HG02973 (cell line): ENCODE data around the gene LHFPL4.
"Not testable (repeated sequence)": the region's sequence is repeated elsewhere in the genome, so short reads cannot be mapped to it uniquely, and the experiment has no call there.

Experiments used
- ATAC-seq: cut with Tn5 transposase; IDR thresholded peaks from one replicate; pipeline ENCODE4 v1.9.1; 2021; ENCODE audit warnings: moderate library complexity; ENCODE audit not compliant: unreplicated experiment

LHFPL4 gene

GRCh38 chr3:9553021-9553947 lies at the start of gene LHFPL4:
Gene LHFPL4 (minus strand): TSS chr3:9553822. CDS start chr3:9552679, 1,143 bp downstream.
- no peak for ATAC-seq

GRCh38 chr3:9602620-9603019 lies 49.0 kb upstream of the LHFPL4 start:
- ATAC-seq: no peak

- ATAC-seq: not testable (repeated sequence)
Measured at GRCh38 chr3:9601006-9601581, 47.5 kb upstream of the LHFPL4 start.

- ATAC-seq: no peak
Measured at GRCh38 chr3:9600597-9600996, 47.0 kb upstream of the LHFPL4 start.

- no peak for ATAC-seq
Measured at GRCh38 chr3:9598783-9599387, 45.3 kb upstream of the LHFPL4 start.

GRCh38 chr3:9595877-9596276 lies 42.3 kb upstream of the LHFPL4 start:
- ATAC-seq: no peak

GRCh38 chr3:9591781-9592180 lies 38.2 kb upstream of the LHFPL4 start:
- not testable (repeated sequence) for ATAC-seq

GRCh38 chr3:9590282-9590791 lies 36.7 kb upstream of the LHFPL4 start:
- ATAC-seq: no peak

- no peak for ATAC-seq
Measured at GRCh38 chr3:9583792-9584191, 30.2 kb upstream of the LHFPL4 start.

GRCh38 chr3:9583371-9583770 lies 29.7 kb upstream of the LHFPL4 start:
- no peak for ATAC-seq

GRCh38 chr3:9582332-9582731 lies 28.7 kb upstream of the LHFPL4 start:
- no peak for ATAC-seq

- ATAC-seq: no peak
Measured at GRCh38 chr3:9581742-9582141, 28.1 kb upstream of the LHFPL4 start.

GRCh38 chr3:9569054-9569453 lies 15.4 kb upstream of the LHFPL4 start:
- no peak for ATAC-seq

GRCh38 chr3:9565316-9565715 lies 11.7 kb upstream of the LHFPL4 start:
- ATAC-seq: no peak

GRCh38 chr3:9563851-9564250 lies 10.2 kb upstream of the LHFPL4 start:
- ATAC-seq: no peak

GRCh38 chr3:9560056-9560455 lies 6.4 kb upstream of the LHFPL4 start:
- ATAC-seq: not testable (repeated sequence)

GRCh38 chr3:9553948-9554513 lies 409 bp upstream of the LHFPL4 start:
- no peak for ATAC-seq

- no peak for ATAC-seq
Measured at GRCh38 chr3:9552252-9552999, 1.2 kb downstream of the LHFPL4 start.

GRCh38 chr3:9550999-9551398 lies 2.6 kb downstream of the LHFPL4 start:
- ATAC-seq: no peak

GRCh38 chr3:9549600-9549999 lies 4.0 kb downstream of the LHFPL4 start:
- no peak for ATAC-seq

GRCh38 chr3:9548991-9549390 lies 4.6 kb downstream of the LHFPL4 start:
- ATAC-seq: no peak
